GM13976 (cell line): ENCODE results near the gene BCL2L2.

Experiments
- DNase-seq: peaks from one replicate; pipeline ENCODE4 v3.0.0; 2012; ENCODE audit warnings: low spot score
- in situ Hi-C: fragments of 300-500 bp; cut with MboI; formaldehyde crosslinking; loops from one replicate; pipeline ENCODE4 v1.12.0; 2022; ENCODE audit warnings: low sequenced_read_pairs, mixed read lengths, inconsistent platforms; ENCODE audit not compliant: unreplicated experiment
- TF ChIP-seq, protein P1 (sequence below): IDR thresholded peaks from 2 replicates; pipeline ENCODE4 v1.5.1; 2012; ENCODE audit warnings: borderline replicate concordance, mild to moderate bottlenecking; ENCODE audit not compliant: insufficient read depth; ENCODE audit errors: extremely low read depth, missing control alignments, control extremely low read depth

The BCL2L2 gene

DNA sequence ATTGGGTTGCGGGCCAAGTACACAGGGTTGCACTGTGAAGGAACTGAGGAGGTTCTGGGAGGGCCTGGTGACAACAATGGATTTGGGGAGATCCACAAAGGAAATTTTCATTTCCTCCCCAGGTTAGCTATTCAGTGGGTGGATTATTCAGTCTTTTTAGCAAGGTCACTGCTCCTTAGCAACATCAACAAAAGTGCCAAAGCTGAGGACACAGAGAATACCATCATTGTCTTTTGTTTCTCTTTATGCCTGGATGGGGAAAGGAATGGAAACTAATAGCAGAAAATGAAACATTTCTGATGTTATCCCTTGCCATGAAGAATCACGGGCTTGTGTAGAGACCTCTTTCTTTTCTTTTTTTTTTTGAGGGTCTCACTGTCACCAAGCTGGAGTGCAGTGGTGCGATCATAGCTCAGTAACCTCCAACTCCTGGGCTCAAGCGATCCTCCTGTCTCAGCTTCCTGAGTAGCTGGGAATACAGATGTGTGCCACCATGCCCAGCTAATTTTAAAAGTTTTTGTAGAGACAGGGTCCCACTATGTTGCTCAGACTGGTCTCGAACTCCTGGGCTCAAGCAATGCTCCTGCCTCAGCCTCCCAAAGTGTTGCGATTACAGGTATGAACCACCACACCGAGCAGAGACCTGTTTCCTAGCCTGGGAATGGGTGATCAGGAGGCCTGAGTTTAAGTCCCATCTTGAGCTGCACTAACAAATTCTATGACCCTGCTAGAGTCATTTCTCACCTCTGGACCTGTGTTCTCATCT lies 10.4 kb upstream of the BCL2L2 start:
- in situ Hi-C loops = loop anchor here (10.0 kb wide), 1 partner anchor 171 kb away; no protein-coding TSS in a partner anchor
- DNase-seq = no peak
- TF ChIP-seq, protein P1, sequence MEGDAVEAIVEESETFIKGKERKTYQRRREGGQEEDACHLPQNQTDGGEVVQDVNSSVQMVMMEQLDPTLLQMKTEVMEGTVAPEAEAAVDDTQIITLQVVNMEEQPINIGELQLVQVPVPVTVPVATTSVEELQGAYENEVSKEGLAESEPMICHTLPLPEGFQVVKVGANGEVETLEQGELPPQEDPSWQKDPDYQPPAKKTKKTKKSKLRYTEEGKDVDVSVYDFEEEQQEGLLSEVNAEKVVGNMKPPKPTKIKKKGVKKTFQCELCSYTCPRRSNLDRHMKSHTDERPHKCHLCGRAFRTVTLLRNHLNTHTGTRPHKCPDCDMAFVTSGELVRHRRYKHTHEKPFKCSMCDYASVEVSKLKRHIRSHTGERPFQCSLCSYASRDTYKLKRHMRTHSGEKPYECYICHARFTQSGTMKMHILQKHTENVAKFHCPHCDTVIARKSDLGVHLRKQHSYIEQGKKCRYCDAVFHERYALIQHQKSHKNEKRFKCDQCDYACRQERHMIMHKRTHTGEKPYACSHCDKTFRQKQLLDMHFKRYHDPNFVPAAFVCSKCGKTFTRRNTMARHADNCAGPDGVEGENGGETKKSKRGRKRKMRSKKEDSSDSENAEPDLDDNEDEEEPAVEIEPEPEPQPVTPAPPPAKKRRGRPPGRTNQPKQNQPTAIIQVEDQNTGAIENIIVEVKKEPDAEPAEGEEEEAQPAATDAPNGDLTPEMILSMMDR = no peak

DNA sequence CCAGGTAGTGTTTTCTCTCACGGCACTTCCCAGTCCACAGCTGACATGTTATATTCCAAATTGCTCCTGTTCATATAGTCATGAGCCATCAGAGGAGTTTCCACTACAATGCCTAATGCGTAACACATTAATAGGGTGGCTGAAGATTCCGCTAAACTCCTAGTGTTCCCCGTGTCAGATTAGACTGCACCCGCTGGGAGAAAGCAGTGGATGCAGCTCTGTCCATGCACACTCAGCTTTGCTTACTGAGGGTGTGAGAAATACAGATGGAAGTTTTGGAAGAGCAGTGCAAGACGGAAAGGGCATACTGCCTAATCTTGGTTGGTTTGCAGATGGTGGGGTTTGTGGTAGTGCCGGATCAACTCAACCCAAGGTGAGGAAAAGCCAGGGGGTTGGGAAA lies 9.5 kb upstream of the BCL2L2 start:
- in situ Hi-C loops = loop anchor here (10.0 kb wide), 1 partner anchor 172 kb away; no protein-coding TSS in a partner anchor
- TF ChIP-seq, protein P1 = no peak
- no peak for DNase-seq

DNA sequence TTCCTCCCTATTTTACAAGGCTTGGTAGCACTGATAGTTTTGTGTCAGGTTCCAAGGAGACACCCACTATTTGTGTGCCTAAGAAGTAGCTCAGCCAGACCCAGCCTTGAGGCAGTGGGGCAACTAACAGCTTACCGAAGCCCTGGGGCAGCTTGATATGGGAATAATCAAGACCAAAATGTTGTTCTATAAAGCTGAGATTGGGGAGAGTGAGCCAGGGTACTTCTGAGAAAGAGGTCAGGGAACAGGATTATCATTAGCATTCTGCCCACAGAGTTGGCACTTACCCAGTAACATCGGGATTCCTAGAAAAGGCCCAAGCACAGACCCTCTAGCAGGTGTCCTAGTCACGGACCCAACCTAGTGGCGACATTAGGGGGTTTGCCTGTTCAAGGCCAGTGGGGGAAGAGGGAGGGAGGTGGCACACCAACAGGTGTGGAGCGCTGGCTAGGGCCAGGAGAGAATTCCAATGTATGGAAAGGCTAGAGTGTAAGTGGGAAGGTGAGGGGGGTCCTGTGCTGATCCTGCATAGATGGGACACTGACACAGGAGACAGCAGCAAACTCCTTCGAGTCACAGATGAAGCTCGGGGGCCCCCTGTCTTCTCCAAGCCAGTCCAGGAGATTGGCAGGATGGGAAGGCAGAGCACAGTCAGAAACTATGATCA lies 8.9 kb upstream of the BCL2L2 start:
- TF ChIP-seq, protein P1 = no peak
- in situ Hi-C loops = loop anchor here (10.0 kb wide), 1 partner anchor 173 kb away; no protein-coding TSS in a partner anchor
- no peak for DNase-seq

- DNase-seq = no peak
- in situ Hi-C loops = loop anchor here (10.0 kb wide), 1 partner anchor 175 kb away; no protein-coding TSS in a partner anchor
Observed at GRCh38 chr14:23299211-23299957, 7.2 kb upstream of the BCL2L2 start.

GRCh38 chr14:23299986-23300686 lies 6.5 kb upstream of the BCL2L2 start:
- no peak for DNase-seq
- TF ChIP-seq, protein P1 = no peak
- in situ Hi-C loops = loop anchor here (10.0 kb wide), 1 partner anchor 175 kb away; no protein-coding TSS in a partner anchor

More at GRCh38 chr14:23299211-23299957, 7.2 kb upstream of the BCL2L2 start:
- TF ChIP-seq, protein P1 = no peak
